Liver (tissue), 9 donors: ENCODE measurements around the gene NUP205. TPM values are rescaled to one million over a fixed set of nuclear protein-coding genes. Genes with fewer than 3 reads are reported as not detected.

Experiments used
- DNase-seq: peaks from one replicate; pipeline ENCODE4 v3.0.0-alpha.2; 2017; ENCODE audit warnings: low spot score
- H3K27ac ChIP-seq, 2 donors: one replicate each; pipeline ENCODE4 v1.7.0; 2013; ENCODE audit warnings: inconsistent platforms in 2 of 2, low read length in 2 of 2, control low read depth in 1 of 2, low read depth in 1 of 2, mild to moderate bottlenecking in 1 of 2
- H3K27me3 ChIP-seq, 4 donors: one replicate each; pipeline versions ENCODE4 v1.6.1 to v1.7.0; 2013; ENCODE audit warnings: low read length in 3 of 4, inconsistent platforms in 1 of 4, mild to moderate bottlenecking in 1 of 4, moderate library complexity in 1 of 4; ENCODE audit not compliant: control insufficient read depth in 4 of 4, insufficient read depth in 4 of 4
- H3K36me3 ChIP-seq, 4 donors: one replicate each; pipeline versions ENCODE4 v1.6.1 to v1.7.0; 2013; ENCODE audit warnings: low read length in 3 of 4, mild to moderate bottlenecking in 3 of 4, low read depth in 1 of 4, moderate library complexity in 1 of 4; ENCODE audit not compliant: control insufficient read depth in 4 of 4, insufficient read depth in 3 of 4
- H3K4me1 ChIP-seq, 4 donors: one replicate each; pipeline versions ENCODE4 v1.6.1 to v1.7.0; 2013; ENCODE audit warnings: low read length in 3 of 4, mild to moderate bottlenecking in 3 of 4, moderate library complexity in 1 of 4; ENCODE audit not compliant: control insufficient read depth in 4 of 4, insufficient read depth in 4 of 4
- H3K4me3 ChIP-seq, 3 donors: one replicate each; pipeline versions ENCODE4 v1.6.1 to v1.7.0; 2013; ENCODE audit warnings: low read length in 3 of 3, control low read depth in 1 of 3, low read depth in 1 of 3, mild to moderate bottlenecking in 1 of 3
- H3K9ac ChIP-seq, 2 donors: one replicate each; pipeline ENCODE4 v1.7.0; 2013; ENCODE audit warnings: low read length in 2 of 2, mild to moderate bottlenecking in 2 of 2, moderate library complexity in 2 of 2, control low read depth in 1 of 2, low read depth in 1 of 2
- H3K9me3 ChIP-seq, 4 donors: one replicate each; pipeline versions ENCODE4 v1.6.1 to v1.7.0; 2013; ENCODE audit warnings: low read length in 3 of 4; ENCODE audit not compliant: control insufficient read depth in 4 of 4
- ATF3 ChIP-seq: IDR thresholded peaks from 2 replicates; pipeline ENCODE4 v1.6.1; 2016; ENCODE audit warnings: antibody characterized with exemption
- CTCF ChIP-seq: fragments of 150-350 bp; IDR thresholded peaks from 2 replicates; pipeline ENCODE4 v1.5.1; 2017; ENCODE audit warnings: improper control_type of control experiment, low read depth, low read length; ENCODE audit not compliant: missing input control
- EGR1 ChIP-seq, 2 donors: IDR thresholded peaks; 2 replicates each; pipeline ENCODE4 v1.6.1; 2016 to 2018; ENCODE audit warnings: antibody characterized with exemption in 2 of 2, low read depth in 2 of 2
- FOXA2 ChIP-seq: IDR thresholded peaks from 2 replicates; pipeline ENCODE4 v1.6.1; 2016; ENCODE audit warnings: antibody characterized with exemption
- GABPA ChIP-seq, 2 donors: IDR thresholded peaks in 1 of 2; conservative IDR thresholded peaks in 1 of 2; 2 replicates each; pipeline ENCODE4 v1.6.1; 2016; ENCODE audit warnings: antibody characterized with exemption in 2 of 2, mild to moderate bottlenecking in 1 of 2, moderate library complexity in 1 of 2
- HNF4A ChIP-seq, 2 donors: conservative IDR thresholded peaks; 2 replicates each; pipeline ENCODE4 v1.6.1; 2016; ENCODE audit warnings: antibody characterized with exemption in 2 of 2, mild to moderate bottlenecking in 2 of 2
- HNF4G ChIP-seq: IDR thresholded peaks from 2 replicates; pipeline ENCODE4 v1.6.1; 2016; ENCODE audit warnings: antibody characterized with exemption
- MAX ChIP-seq: IDR thresholded peaks from 2 replicates; pipeline ENCODE4 v1.6.1; 2016; ENCODE audit warnings: antibody characterized with exemption
- NR2F2 ChIP-seq: IDR thresholded peaks from 2 replicates; pipeline ENCODE4 v1.6.1; 2016; ENCODE audit warnings: antibody characterized with exemption
- RAD21 ChIP-seq, 2 donors: IDR thresholded peaks; 2 replicates each; pipeline ENCODE4 v1.6.1; 2016; ENCODE audit warnings: antibody characterized with exemption in 2 of 2, mild to moderate bottlenecking in 2 of 2
- REST ChIP-seq: IDR thresholded peaks from 2 replicates; pipeline ENCODE4 v1.6.1; 2016; ENCODE audit warnings: antibody characterized with exemption, mild to moderate bottlenecking
- RXRA ChIP-seq, 2 donors: IDR thresholded peaks; 2 replicates each; pipeline ENCODE4 v1.6.1; 2017 to 2018; ENCODE audit warnings: antibody characterized with exemption in 2 of 2, mild to moderate bottlenecking in 1 of 2
- SP1 ChIP-seq: IDR thresholded peaks from 2 replicates; pipeline ENCODE4 v1.6.1; 2018; ENCODE audit warnings: antibody characterized with exemption, mild to moderate bottlenecking
- TAF1 ChIP-seq: conservative IDR thresholded peaks from 2 replicates; pipeline ENCODE4 v1.6.1; 2016; ENCODE audit warnings: antibody characterized with exemption, mild to moderate bottlenecking
- YY1 ChIP-seq: IDR thresholded peaks from 2 replicates; pipeline ENCODE4 v1.6.1; 2016; ENCODE audit warnings: antibody characterized with exemption, mild to moderate bottlenecking
- ZBTB33 ChIP-seq: IDR thresholded peaks from 2 replicates; pipeline ENCODE4 v1.6.1; 2016; ENCODE audit warnings: antibody characterized with exemption
- WGBS: extraction: QIAGEN DNeasy Blood & Tissue Kit; methylation state at CpG from one replicate; pipeline ENCODE4 v1.1.7; 2013; 5-methylcytosine and 5-hydroxymethylcytosine counted together
- polyA plus RNA-seq, 2 donors: library from polyadenylated mRNA; stranded (reverse) in 1 of 2; unstranded in 1 of 2; fragments of 200-250 nt in 1 of 2; fragments of >200 nt in 1 of 2; fragmentation: Nextera tagmentation in 1 of 2; extraction: Ambion mirVana in 1 of 2; gene quantifications; one replicate each; pipeline versions ENCODE4 v1.2.1 to v1.2.3, GENCODE V29; 2013 to 2015
- total RNA-seq, 2 donors: library from RNA; depleted of rRNA; stranded (reverse); fragments of >200 nt; gene quantifications; one replicate each; pipeline ENCODE4 v1.2.3, GENCODE V29; 2014
- donor health status: healthy.
- donor health status: healthy.
- donor health status: healthy.
- donor health status: healthy.
- donor health status: healthy.

NUP205 gene
- total and polyA plus RNA-seq, 4 donors: 6.3 to 27.8 (median 12.0) TPM

- Histone ChIP-seq H3K36me3 (peaks cover 0 to 5% (median 1%) of the 10 kb centered on the region in 4 donors), H3K4me1 (no peaks in the 10 kb centered on the region), H3K27ac (no peak overlapping the region), H3K27me3 (no peaks in the 10 kb centered on the region), H3K9me3 (no peaks in the 10 kb centered on the region), H3K4me3 (no peak overlapping the region), H3K9ac (no peak overlapping the region)
- TF ChIP-seq GABPA (IDR thresholded peaks at IDR 0.05 in 1 of 2, conservative IDR thresholded peaks at IDR 0.05 in 1 of 2): no peak
- WGBS: 75% methylated on average over 15 of the region's 15 CpGs
- no peak for DNase-seq
These were observed 93.3 kb downstream of the NUP205 start for GRCh38 chr7:135650831-135651573.

- Histone ChIP-seq H3K27me3 (no peaks in the 10 kb centered on the region), H3K4me1 (no peaks in the 10 kb centered on the region), H3K4me3 (no peak overlapping the region), H3K9ac (no peak overlapping the region), H3K9me3 (no peaks in the 10 kb centered on the region), H3K36me3 (no peaks in the 10 kb centered on the region), H3K27ac (no peak overlapping the region)
- TF ChIP-seq NR2F2 (no peak), MAX (no peak), ATF3 (no peak), EGR1 (IDR thresholded peaks at IDR 0.05; ENCODE audit: low read depth in 2 of 2) (no peak)
- WGBS: 96% methylated on average over 12 of the region's 12 CpGs
- DNase-seq: no peak
These were observed 95.8 kb downstream of the NUP205 start for GRCh38 chr7:135653340-135654080.

- no peak for DNase-seq
- peaks cover 3 to 8% (median 6%) of the 10 kb centered on the region in 4 donors for H3K4me1 ChIP-seq
- no peaks in the 10 kb centered on the region for H3K36me3 ChIP-seq
- no peak overlapping the region for H3K9ac ChIP-seq
- WGBS: 93% methylated on average over 5 of the region's 5 CpGs
- TF ChIP-seq TAF1 (no peak), FOXA2 (no peak), RXRA (IDR thresholded peaks at IDR 0.05) (no peak), YY1 (no peak), GABPA (IDR thresholded peaks at IDR 0.05 in 1 of 2, conservative IDR thresholded peaks at IDR 0.05 in 1 of 2) (no peak), ATF3 (no peak), ZBTB33 (no peak), HNF4A (conservative IDR thresholded peaks at IDR 0.05) (no peak), RAD21 (IDR thresholded peaks at IDR 0.05) (no peak), REST (no peak), EGR1 (IDR thresholded peaks at IDR 0.05; ENCODE audit: low read depth in 2 of 2) (no peak), CTCF (no peak), SP1 (no peak), NR2F2 (no peak), HNF4G (no peak)
- no peaks in the 10 kb centered on the region for H3K27me3 ChIP-seq
- no peaks in the 10 kb centered on the region for H3K9me3 ChIP-seq
- no peak overlapping the region for H3K4me3 ChIP-seq
- H3K27ac ChIP-seq: no peak overlapping the region
These were observed 100.8 kb downstream of the NUP205 start for GRCh38 chr7:135658564-135658963.
